ENCODE results near the gene PPP6C.
"Not testable (repeated sequence)": the region's sequence is repeated elsewhere in the genome, so short reads cannot be mapped to it uniquely, and the experiment has no call there.

Gene PPP6C

GRCh38 chr9:125141251-125141650, 48.4 kb downstream of the PPP6C start:
- no peak for DNase-seq

DNA sequence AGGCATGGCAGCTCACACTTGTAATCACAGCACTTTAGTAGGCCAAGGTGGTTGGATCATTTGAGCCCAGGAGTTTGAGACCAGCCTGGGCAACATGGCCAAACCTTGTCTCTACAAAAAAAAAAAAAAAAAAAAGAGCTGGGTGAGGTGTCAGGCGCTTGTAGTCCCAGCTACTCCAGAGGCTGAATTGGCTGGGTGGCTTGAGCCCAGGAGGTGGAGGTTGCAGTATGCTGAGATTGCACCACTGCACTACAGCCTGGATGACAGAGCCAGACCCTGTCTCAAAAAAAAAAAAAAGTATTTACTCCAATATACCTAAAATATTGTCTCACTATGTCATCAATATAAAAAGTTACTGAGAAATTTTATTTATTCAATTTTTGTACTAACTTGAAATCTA, 49.0 kb downstream of the PPP6C start:
- no peak for DNase-seq

- DNase-seq, result no peak
Measured at GRCh38 chr9:125137200-125137599, 52.4 kb downstream of the PPP6C start.

- no peak for DNase-seq
Measured at GRCh38 chr9:125134976-125135375, 54.6 kb downstream of the PPP6C start.

DNA sequence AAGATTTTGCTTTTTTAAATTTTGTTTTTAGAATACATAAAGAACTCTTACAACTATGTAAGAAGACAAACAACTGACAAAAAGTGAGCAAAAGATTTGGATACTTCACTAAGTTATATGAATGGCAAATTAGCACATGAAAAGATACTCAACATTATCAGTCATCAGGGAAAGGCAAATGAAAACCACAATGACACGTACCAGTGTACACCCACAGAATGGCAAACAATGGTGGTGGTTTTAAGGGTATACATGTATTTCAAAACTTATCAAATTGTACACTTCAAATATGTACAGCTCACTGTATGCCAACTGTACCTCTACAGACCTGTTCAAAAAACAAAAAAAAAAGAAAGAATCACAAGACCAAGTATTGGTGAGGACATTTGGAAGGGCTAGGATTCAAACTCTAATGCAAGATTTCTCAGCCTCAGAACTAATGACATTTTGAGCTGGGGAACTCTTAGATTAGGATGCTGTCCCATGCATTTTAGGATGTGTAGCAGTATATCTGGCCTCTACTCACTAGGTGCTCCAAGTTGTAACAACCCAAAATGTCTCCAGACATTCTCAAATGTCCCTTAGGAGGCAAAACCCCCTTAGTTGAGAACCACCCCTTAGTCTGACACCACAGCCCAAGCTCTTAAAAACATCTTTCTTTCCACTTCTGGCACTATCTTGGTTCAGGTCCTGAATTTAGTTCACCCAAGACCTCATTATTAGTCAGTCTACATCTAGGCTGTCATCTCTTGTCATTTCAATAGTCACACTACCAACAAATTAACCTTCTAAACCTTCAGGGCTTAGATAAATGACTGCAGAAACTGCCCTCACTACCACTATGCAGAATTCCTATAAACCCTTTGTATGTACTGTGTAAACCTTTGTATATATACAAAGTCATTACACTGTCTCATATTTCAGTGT, 55.9 kb downstream of the PPP6C start:
- no peak for DNase-seq

DNA sequence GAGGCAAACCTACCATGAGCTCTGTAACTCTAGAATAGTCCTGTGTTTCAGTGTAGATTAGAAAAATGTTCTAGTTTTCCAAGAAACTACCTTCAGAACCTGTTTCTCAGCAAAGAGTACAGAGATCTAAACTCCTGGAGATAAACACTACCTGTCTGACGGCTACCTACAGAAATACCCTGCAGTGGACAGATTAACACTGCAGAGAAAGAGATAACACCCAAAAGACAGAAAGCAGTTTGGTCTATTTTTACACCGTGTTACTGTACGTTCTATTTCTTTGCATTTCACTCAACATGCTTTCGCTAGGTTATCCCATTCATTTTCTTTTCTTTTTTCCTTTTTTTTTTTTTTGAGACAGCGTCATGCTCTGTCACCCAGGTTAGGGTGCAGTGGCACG, 57.8 kb downstream of the PPP6C start:
- no peak for DNase-seq

DNA sequence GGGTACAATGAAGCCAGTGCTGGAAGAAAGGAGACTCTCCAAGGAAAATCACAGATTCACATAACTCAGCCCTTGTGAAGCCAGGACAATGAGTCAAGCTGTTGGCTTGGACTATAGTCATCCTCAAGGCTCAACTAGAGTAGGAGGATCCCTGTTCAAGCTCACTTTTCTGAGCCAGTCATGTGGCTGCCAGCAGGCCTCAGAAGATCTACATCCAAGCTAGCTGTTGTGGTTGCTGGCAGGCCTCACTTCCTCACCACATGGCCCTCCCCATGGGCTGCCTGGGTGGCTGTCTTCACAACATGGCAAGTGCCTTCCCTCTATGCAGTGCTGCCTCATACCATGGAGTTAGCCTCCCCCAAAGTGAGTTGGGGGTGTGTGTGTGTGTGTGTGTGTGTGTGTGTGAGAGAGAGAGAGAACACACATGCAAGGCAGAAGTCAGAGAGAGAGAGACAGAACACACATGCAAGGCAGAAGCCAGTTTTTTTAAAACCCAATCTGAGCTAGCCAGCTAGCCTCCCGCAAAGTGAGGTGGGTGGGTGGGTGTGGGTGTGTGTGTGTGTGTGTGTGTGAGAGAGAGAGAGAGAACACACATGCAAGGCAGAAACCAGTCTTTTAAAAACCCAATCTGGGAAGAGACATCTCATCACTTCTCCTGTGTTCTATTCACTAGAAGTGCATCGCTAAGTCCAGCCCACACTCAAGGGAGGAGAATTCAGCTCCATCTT, 63.4 kb downstream of the PPP6C start:
- DNase-seq, result peak; percentile 79

DNA sequence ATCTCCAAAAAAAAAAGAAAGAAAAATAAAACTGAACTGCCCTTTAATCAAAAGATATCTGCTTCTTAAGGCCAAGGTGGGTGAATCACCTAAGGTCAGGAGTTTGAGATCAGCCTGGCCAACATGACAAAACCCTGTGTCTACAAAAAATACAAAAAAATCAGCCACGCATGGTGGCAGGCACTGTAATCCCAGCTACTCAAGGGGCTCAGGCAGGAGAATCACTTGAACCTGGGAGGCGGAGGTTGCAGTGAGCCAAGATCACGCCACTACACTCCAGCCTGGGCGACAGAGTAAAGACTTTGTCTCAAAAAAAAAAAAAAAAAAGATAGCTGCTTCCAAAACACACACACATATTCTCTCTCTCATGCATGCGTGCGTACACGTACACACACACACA, 64.1 kb downstream of the PPP6C start:
- DNase-seq, result no peak

DNA sequence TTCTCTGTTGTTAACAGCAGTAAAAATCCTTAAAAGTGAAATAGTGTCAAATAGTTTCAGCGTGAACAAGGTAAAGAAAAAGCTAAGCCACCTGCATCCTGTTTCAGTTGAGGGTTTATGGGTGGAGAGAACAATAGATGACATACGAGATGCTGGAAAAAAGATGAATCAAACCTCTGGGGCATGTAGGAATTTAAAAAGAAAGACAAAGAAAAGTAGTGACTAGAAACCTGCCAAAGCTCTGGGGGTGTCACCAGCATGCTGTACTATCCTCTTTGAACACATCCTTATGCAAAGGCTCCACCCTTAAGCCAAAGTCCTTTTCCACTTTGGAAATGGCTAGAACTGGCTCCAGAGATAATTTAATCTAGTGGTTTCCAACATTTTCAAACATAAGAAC, 68.5 kb downstream of the PPP6C start:
- DNase-seq, result no peak

- peak; percentile 34 for DNase-seq
Measured at GRCh38 chr9:125119643-125120286, 69.8 kb downstream of the PPP6C start.

GRCh38 chr9:125118696-125119095, 70.9 kb downstream of the PPP6C start:
- DNase-seq, result not testable (repeated sequence)

DNA sequence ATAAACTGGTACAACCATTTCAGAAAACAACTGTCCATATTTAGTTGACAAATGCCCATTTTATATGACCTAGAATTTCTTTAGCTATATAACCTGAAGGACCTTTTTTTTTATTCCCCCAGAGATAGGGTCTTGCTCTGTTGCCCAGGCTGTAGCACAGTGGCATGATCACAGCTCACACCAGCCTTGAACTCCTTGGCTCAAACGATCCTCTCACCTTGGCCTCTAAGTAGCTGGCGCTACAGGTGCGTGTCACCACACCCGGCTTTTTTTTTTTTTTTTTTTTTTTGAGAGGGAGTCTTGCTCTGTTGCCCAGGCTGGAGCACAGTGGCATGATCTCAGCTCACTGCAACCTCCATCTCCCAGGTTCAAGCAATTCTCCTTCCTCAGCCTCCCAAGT, 75.1 kb downstream of the PPP6C start:
- not testable (repeated sequence) for DNase-seq

- no peak for DNase-seq
Measured at GRCh38 chr9:125110464-125110863, 79.1 kb downstream of the PPP6C start.

GRCh38 chr9:125108541-125108940, 81.1 kb downstream of the PPP6C start:
- not testable (repeated sequence) for DNase-seq

- no peak for DNase-seq
Measured at GRCh38 chr9:125106285-125106893, 83.2 kb downstream of the PPP6C start.

DNA sequence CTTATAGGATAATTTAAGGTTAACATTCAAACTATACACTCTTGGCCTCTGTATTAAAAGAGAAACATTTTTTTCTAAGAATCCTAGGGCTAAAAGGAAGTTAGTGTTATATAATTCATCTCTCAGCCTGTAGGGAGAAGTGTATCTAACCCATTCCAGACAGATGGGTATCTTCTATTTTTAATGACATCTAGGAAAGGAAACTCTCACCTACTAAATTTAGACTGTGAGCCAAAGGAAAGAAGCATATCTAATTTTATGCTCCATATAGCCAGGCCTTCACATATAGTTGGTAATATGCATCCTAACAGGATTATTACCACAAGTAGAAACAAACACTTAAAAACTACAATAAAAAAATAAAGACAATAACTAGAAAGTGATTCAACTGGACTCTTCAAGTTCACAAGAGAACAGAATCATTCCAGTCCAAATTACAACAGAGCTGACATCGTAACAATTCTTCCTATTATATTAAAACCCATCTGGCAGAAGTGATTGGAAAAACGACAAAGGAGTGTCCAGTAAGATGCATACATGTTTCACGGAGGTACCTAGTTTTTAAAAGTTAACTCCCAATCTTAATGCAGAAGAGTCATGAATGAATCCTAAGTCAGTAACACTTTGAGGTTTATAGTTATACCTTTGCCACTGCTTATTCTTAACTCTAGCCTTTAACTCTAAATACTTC, 85.7 kb downstream of the PPP6C start:
- DNase-seq, result no peak

DNA sequence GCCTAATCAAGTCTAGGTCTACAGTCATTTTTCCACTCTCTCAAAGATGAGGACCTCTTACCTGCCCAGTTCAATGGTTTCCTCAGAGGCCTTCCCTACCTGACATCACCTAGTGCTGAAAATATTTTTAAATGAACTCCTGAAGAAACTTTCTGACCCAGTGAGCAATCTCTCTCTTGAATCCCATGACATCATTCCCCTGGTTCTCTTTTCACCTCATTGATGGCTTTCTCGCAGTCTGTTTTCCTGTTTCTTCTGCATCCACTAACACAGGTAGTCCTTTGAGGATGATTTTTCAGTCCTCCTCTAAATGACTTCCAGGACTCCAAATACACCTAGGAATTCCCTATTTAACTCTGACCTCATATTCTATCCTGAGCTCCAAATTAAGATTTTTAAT, 86.6 kb downstream of the PPP6C start:
- DNase-seq, result no peak

DNA sequence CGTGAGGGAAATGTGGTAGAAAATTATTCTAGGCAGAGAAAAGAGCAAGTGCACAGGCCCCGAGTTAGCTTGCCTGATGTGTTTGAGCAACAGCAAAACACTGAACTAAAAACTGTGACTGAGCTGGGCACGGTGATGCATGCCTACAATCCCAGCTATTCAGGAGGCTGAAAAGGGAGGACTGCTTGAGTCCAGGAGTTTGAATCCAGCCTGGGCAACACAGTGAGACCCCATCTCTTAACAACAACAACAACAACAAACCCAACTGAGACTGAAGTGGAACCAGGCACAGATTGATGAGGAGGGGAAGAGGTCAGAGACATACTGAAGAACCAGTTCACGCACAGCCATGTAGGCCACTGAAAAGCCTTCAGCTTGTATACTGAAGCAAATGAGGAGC, 88.8 kb downstream of the PPP6C start:
- no peak for DNase-seq

DNA sequence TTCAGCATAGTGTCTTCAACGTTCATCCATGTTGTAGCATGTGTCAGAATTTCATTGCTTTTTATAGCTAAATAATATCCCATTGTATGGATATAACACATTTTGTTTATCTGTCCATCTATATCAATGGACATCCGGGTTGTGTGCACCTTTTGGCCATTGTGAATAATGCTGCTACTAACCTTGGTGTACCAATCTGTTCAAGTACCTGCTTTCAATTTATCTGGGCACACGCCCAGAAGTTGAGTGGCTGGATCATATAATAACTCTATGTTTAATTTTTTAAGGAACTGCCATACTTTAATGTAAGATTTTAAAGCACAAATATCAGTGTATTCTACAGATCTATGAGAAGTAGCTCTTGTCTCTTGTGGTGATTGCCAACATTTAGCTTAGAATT, 89.8 kb downstream of the PPP6C start:
- DNase-seq, result no peak

All from suppressor macrophage treated with lipopolysaccharide for 4 hours (primary cell).